NT2/D1 (cell line): ENCODE data around the gene UBA52.
"Not testable (repeated sequence)": the region's sequence is repeated elsewhere in the genome, so short reads cannot be mapped to it uniquely, and the experiment has no call there.

Source experiments
- DNase-seq: peaks from one replicate; pipeline ENCODE4 v3.0.0-alpha.2; 2011; ENCODE audit warnings: low read depth, low spot score
- H3K27me3 ChIP-seq: 2 replicates; pipeline ENCODE4 v1.6.0; 2011; ENCODE audit warnings: mild to moderate bottlenecking; ENCODE audit not compliant: insufficient read length, insufficient read depth
- H3K36me3 ChIP-seq: 2 replicates; pipeline ENCODE4 v1.6.1; 2011; ENCODE audit warnings: mild to moderate bottlenecking, low read length, mixed read lengths; ENCODE audit not compliant: insufficient read depth, insufficient read length
- H3K4me1 ChIP-seq: 2 replicates; pipeline ENCODE4 v1.5.1; 2011; ENCODE audit not compliant: insufficient read depth, insufficient read length
- H3K4me3 ChIP-seq: 2 replicates; pipeline ENCODE4 v1.5.1; 2011; ENCODE audit warnings: low read depth; ENCODE audit not compliant: insufficient read length
- H3K9ac ChIP-seq: 2 replicates; pipeline ENCODE4 v1.6.0; 2011; ENCODE audit warnings: low read depth; ENCODE audit not compliant: insufficient read length
- H3K9me3 ChIP-seq: 2 replicates; pipeline ENCODE4 v1.5.1; 2011; ENCODE audit warnings: mild to moderate bottlenecking, low read length; ENCODE audit not compliant: insufficient read depth
- SUZ12 ChIP-seq: IDR thresholded peaks from 2 replicates; pipeline ENCODE4 v1.6.1; 2011; ENCODE audit not compliant: insufficient read length, insufficient read depth; ENCODE audit errors: extremely low read depth
- YY1 ChIP-seq: IDR thresholded peaks from 2 replicates; pipeline ENCODE4 v1.6.1; 2011; ENCODE audit not compliant: insufficient read length, insufficient read depth
- ZNF274 ChIP-seq: IDR thresholded peaks from 2 replicates; pipeline ENCODE4 v1.6.1; 2011; ENCODE audit warnings: mild to moderate bottlenecking, low read depth, low read length

The UBA52 gene

DNA sequence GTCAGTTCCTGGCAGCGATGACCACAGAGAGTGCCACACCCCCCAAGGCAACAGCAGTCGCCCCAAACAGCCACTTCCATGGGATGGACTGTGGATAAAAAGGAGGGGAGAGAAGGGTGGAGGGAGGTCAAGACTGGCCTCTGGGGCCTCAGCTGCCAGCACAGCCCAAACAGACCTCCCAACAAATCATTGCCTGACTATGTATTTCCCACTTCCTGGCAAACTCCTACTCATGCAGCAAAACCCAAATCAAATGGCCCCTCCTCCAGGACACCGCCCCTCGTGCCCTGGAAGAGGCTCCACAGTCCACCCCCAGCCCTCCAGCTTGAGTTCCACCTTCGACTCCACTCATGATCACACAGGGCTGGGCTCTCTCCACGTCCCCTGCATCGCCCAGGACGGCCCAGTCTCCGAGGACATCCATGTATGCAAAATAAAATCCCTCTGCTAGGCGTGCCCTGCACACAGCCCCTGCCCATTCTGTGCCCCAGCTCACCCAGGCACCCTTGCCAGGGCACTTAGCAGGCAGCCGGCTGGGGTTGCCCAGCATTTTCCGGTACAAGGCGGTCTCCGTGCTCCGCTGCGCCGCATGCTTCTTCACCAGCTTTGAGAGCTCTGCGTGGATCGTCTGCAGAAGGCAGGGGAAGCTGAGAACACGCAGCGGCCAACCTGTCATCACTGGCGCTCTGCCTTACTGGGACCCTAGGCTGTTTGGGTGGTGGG is 39.3 kb upstream of the UBA52 start:
- peaks cover 56% of the 10 kb centered on the region for H3K36me3 ChIP-seq
- no peak for TF ChIP-seq ZNF274
- TF ChIP-seq YY1 = no peak
- TF ChIP-seq SUZ12 = no peak

DNA sequence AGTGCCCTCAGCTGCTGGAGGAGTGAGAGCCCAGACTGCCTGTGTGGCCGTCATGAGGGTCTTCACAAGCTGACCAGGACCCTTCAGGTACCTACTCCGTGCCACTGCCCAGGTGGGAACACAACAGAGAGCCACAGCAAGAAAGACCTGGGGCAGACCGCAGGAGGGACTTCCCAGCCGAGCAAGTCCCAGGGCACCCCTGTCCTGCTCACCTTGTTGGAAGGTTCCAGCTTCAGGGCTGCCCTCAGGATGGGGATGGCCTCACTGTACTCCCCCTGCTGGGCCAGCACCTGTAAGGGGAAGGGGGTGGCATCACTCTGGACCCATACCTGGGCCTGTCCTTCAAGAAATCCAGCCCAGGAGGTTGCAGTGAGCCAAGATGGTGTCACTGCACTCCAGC is 38.6 kb upstream of the UBA52 start:
- H3K4me1 ChIP-seq = no peaks in the 10 kb centered on the region
- H3K4me3 ChIP-seq = no peak overlapping the region
- no peaks in the 10 kb centered on the region for H3K9me3 ChIP-seq
- TF ChIP-seq YY1 (no peak), SUZ12 (no peak), ZNF274 (no peak)
- no peak for DNase-seq
- H3K9ac ChIP-seq = no peak overlapping the region
- H3K36me3 ChIP-seq = peaks cover 63% of the 10 kb centered on the region
- H3K27me3 ChIP-seq = no peaks in the 10 kb centered on the region

More for the DNA sequence above, 39.3 kb upstream of the UBA52 start:
- Histone ChIP-seq H3K4me3 (no peak overlapping the region), H3K9ac (no peak overlapping the region), H3K27me3 (no peaks in the 10 kb centered on the region), H3K4me1 (no peaks in the 10 kb centered on the region), H3K9me3 (no peaks in the 10 kb centered on the region)
- no peak for DNase-seq

DNA sequence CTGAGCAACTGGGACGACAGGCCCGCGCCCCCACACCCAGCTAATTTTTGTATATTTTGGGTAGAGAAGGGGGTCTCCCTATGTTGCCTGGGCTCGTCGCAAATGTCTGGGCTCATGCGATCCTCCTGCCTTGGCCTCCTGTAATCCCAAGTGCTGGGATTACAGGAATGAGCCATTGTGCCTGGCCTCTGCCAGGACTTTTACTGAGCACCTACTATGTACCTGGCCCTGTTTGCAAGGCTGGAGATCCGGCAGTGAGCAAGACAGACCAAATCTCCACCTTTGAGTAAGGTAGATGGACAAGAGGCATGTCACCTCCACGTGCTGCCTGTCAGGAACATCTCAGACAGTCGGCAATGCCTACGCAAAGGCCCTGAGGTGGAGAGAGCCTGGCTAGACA is 35.2 kb upstream of the UBA52 start:
- H3K9ac ChIP-seq = no peak overlapping the region
- no peaks in the 10 kb centered on the region for H3K9me3 ChIP-seq
- H3K4me3 ChIP-seq = no peak overlapping the region
- H3K27me3 ChIP-seq = no peaks in the 10 kb centered on the region
- DNase-seq = no peak
- TF ChIP-seq SUZ12 = no peak
- no peak for TF ChIP-seq YY1
- no peak for TF ChIP-seq ZNF274
- H3K4me1 ChIP-seq = no peaks in the 10 kb centered on the region
- H3K36me3 ChIP-seq = peaks cover 81% of the 10 kb centered on the region

DNA sequence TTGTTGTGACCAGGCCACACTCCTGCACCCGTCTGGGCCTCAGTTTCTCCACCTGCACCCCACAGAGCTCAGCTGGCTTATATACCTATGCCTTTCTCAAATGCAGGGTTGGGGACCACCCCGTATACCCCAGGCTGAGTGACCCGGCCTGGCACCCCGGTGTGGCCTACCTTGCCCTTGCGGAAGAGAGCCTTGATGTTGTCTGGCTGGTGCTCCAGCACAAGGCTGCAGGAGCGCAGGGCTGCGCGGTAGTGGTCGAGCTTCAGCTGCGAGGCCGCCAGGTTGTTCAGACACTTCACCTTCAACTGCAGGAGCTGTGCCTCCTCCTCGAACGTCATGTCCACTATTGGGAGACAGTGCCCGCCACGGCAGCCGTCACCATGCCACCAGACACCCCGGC is 34.2 kb upstream of the UBA52 start:
- Histone ChIP-seq H3K27me3 (no peaks in the 10 kb centered on the region), H3K36me3 (peaks cover 77% of the 10 kb centered on the region)

DNA sequence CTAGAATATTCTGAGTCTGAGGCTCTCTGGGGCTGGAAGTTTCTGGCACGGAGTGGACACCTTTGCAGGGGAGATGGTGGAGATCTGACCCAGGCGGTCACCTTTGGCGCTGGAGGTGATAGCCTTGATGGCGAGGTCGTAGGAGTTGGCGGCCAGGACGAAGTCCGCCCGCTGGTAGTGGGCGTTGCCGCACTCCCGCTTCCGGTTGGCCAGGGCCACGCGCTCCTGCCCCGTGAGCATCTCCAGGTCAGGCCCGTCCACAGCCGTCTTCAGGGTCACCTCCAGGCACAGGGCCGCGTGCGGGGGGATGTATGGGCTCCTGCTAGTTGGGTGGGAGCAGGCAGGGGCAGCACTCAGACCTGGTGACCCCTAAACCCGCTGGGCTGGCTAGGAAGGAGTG is 33.5 kb upstream of the UBA52 start:
- Histone ChIP-seq H3K36me3 (peaks cover 70% of the 10 kb centered on the region), H3K4me1 (no peaks in the 10 kb centered on the region), H3K4me3 (no peak overlapping the region), H3K9me3 (no peaks in the 10 kb centered on the region), H3K9ac (no peak overlapping the region), H3K27me3 (no peaks in the 10 kb centered on the region)
- DNase-seq = no peak
- TF ChIP-seq ZNF274 (no peak), YY1 (no peak), SUZ12 (no peak)

More for the DNA sequence above, 34.2 kb upstream of the UBA52 start:
- H3K4me3 ChIP-seq = no peak overlapping the region
- no peaks in the 10 kb centered on the region for H3K4me1 ChIP-seq
- TF ChIP-seq YY1 (no peak), SUZ12 (no peak), ZNF274 (no peak)
- H3K9ac ChIP-seq = no peak overlapping the region
- DNase-seq = no peak
- H3K9me3 ChIP-seq = no peaks in the 10 kb centered on the region

DNA sequence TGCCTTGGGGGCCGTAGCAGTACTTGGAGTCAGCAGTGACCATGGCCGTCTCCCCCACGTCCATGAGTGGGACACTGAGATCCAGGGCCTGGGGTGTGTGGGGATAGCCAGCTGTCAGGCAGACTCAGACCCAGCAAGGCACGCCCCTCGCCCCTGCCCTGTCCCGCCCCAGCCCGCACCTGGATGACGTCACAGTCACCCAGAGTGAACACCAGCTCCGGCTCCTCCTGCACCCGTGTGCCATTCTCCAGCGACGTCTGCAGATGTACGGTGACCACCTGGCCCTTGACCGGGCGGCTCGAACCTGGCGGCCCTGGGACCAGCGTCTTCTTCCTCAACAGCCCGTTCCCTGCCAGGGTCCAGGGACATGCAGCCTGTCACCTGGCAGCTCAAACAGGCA is 32.3 kb upstream of the UBA52 start:
- no peaks in the 10 kb centered on the region for H3K27me3 ChIP-seq
- no peak for DNase-seq
- H3K4me3 ChIP-seq = no peak overlapping the region
- H3K9ac ChIP-seq = no peak overlapping the region
- TF ChIP-seq ZNF274 = no peak
- TF ChIP-seq YY1 = no peak
- TF ChIP-seq SUZ12 = no peak
- peaks cover 67% of the 10 kb centered on the region for H3K36me3 ChIP-seq
- peaks cover 3% of the 10 kb centered on the region for H3K4me1 ChIP-seq
- H3K9me3 ChIP-seq = no peaks in the 10 kb centered on the region

DNA sequence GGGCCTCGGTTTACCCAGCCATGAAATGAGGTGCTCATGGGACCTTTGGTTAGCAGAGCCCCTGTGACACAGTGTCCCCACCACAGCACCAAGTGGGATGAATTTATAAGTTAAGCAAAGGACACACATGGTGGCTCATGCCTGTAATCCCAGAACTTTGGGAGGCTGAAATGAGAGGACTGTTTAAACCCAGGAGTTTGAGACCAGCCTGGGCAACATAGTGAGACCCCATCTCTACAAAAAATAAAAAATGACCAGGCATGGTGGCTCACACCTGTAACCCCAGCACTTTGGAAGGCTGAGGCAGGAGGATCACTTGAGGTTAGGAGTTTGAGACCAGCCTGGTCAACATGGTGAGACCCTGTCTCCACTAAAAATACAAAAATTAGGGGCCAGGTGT is 31.5 kb upstream of the UBA52 start:
- DNase-seq, H3K4me1 ChIP-seq, H3K27me3 ChIP-seq, H3K4me3 ChIP-seq, H3K9ac ChIP-seq, H3K9me3 ChIP-seq: not testable (repeated sequence)
- peaks cover 64% of the 10 kb centered on the region for H3K36me3 ChIP-seq

DNA sequence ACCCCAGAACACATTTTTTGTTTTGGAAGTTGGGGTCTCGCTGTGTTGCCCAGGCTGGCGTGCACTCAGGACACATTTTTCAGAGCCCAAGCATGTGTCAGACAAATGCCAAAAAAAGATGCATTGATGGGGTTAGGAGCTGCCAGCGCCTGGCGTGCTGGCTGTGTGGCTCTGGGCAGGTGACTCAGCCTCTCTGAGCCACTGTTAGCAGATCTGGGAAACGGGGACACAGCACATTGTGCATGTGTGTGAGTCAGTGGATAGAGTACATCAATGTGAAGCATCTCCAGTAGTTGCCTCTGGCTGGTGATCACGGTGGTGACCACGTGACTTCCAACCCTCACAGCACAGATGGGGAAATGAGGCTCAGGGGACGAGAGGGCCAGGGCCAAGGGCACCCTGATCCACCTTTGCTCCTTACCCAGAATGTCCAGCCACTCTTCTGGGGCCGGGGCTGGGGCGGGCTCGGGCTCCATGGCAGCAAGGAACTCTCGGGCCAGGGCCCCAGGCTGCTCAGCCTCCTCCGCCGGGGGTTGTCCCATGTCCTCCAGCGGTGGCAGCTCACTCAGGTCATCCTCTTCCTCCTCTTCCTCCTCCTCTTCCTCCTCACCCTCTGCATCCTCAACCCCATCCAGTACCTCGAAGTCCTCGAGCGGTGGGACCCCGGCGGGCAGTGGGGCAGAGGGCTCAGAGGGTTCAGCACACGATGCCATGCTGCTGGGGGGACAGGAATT is 30.2 kb upstream of the UBA52 start:
- Histone ChIP-seq H3K4me3 (no peak overlapping the region), H3K9ac (no peak overlapping the region), H3K4me1 (peaks cover 5% of the 10 kb centered on the region), H3K36me3 (peaks cover 52% of the 10 kb centered on the region), H3K9me3 (no peaks in the 10 kb centered on the region), H3K27me3 (no peaks in the 10 kb centered on the region)
- DNase-seq = no peak
- no peak for TF ChIP-seq SUZ12
- no peak for TF ChIP-seq ZNF274
- no peak for TF ChIP-seq YY1
